HEK293 (cell line): ENCODE results near the gene TBCC.
A peak's percentile ranks its signal among the peaks of the same experiment; 100 is the strongest.

Source experiments
- CTCF ChIA-PET: fragments of 350-600 bp; formaldehyde crosslinking; extraction: SDS; loops from one replicate; lab custom pipeline; 2021; ENCODE audit warnings: antibody characterized with exemption; lab: Yijun Ruan, JAX
- POLR2A ChIA-PET: fragments of 300-600 bp; formaldehyde crosslinking; extraction: SDS; loops from one replicate; lab custom pipeline; 2020; ENCODE audit warnings: antibody characterized with exemption, inconsistent platforms; lab: Yijun Ruan, JAX
- H3K27ac ChIP-seq: fragments of 200-500 bp; sonication (Bioruptor generic); 2 replicates; pipeline ENCODE4 v1.5.1; 2014; ENCODE audit warnings: low read depth, low read length, control low read depth, inconsistent platforms; ENCODE audit errors: extremely low read depth
- H3K36me3 ChIP-seq, 2 experiments: fragments of 200-500 bp in 1 of 2; sonication (Bioruptor generic) in 1 of 2; 1 replicate in 1 of 2; 2 replicates in 1 of 2; pipeline ENCODE4 v1.5.1; 2014 to 2017; ENCODE audit warnings: inconsistent platforms in 2 of 2, low read length in 2 of 2; ENCODE audit not compliant: control insufficient read depth in 2 of 2, insufficient read depth in 1 of 2
- H3K4me1 ChIP-seq: fragments of 200-500 bp; sonication (Bioruptor generic); 2 replicates; pipeline ENCODE4 v1.5.1; 2014; ENCODE audit warnings: mild to moderate bottlenecking, low read length, inconsistent platforms; ENCODE audit not compliant: control insufficient read depth, insufficient read depth
- H3K4me3 ChIP-seq: 2 replicates; pipeline ENCODE4 v1.5.1; 2011; ENCODE audit warnings: low read depth, mild to moderate bottlenecking, control low read depth, low read length, moderate library complexity
- H3K9me3 ChIP-seq: fragments of 200-500 bp; sonication (Bioruptor generic); 2 replicates; pipeline ENCODE4 v1.5.1; 2014; ENCODE audit warnings: low read depth, low read length, inconsistent platforms; ENCODE audit not compliant: control insufficient read depth, insufficient read depth
- BCL11B ChIP-seq: fragments of 450-650 bp; formaldehyde crosslinking; IDR thresholded peaks from 2 replicates; pipeline ENCODE4 v1.5.1; 2016; ENCODE audit warnings: low read depth, missing biosample characterization, missing genetic modification characterization
- KLF9 ChIP-seq: fragments of 450-650 bp; formaldehyde crosslinking; IDR thresholded peaks from 2 replicates; pipeline ENCODE4 v1.5.1; 2016; ENCODE audit warnings: missing biosample characterization, missing genetic modification characterization, low read depth
- ZBTB7A ChIP-seq: fragments of 450-650 bp; formaldehyde crosslinking; IDR thresholded peaks from 2 replicates; pipeline ENCODE4 v1.5.1; 2016; ENCODE audit warnings: low read depth, missing biosample characterization, missing genetic modification characterization
- ZBTB8A ChIP-seq: fragments of 450-650 bp; formaldehyde crosslinking; IDR thresholded peaks from 2 replicates; pipeline ENCODE4 v1.5.1; 2016; ENCODE audit warnings: missing biosample characterization, missing genetic modification characterization
- ZFHX2 ChIP-seq: fragments of 450-650 bp; formaldehyde crosslinking; conservative IDR thresholded peaks from 2 replicates; pipeline ENCODE4 v1.5.1; 2016; ENCODE audit warnings: missing biosample characterization, missing genetic modification characterization
- ZFP37 ChIP-seq: fragments of 450-650 bp; formaldehyde crosslinking; IDR thresholded peaks from 2 replicates; pipeline ENCODE4 v1.5.1; 2016; ENCODE audit warnings: missing biosample characterization, missing genetic modification characterization
- ZFP41 ChIP-seq: fragments of 450-650 bp; formaldehyde crosslinking; IDR thresholded peaks from 2 replicates; pipeline ENCODE4 v1.5.1; 2016; ENCODE audit warnings: missing biosample characterization, missing genetic modification characterization, borderline replicate concordance
- ZFP69B ChIP-seq: fragments of 450-650 bp; formaldehyde crosslinking; IDR thresholded peaks from 2 replicates; pipeline ENCODE4 v1.5.1; 2016; ENCODE audit warnings: missing biosample characterization, missing genetic modification characterization
- ZNF174 ChIP-seq: fragments of 450-650 bp; formaldehyde crosslinking; IDR thresholded peaks from 2 replicates; pipeline ENCODE4 v1.5.0; 2017; ENCODE audit warnings: missing biosample characterization, mild to moderate bottlenecking, missing genetic modification characterization
- ZNF175 ChIP-seq: fragments of 450-650 bp; formaldehyde crosslinking; IDR thresholded peaks from 2 replicates; pipeline ENCODE4 v1.5.1; 2016; ENCODE audit warnings: missing biosample characterization, missing genetic modification characterization
- ZNF266 ChIP-seq: fragments of 450-650 bp; formaldehyde crosslinking; IDR thresholded peaks from 2 replicates; pipeline ENCODE4 v1.5.1; 2016; ENCODE audit warnings: missing biosample characterization, missing genetic modification characterization, low read depth
- ZNF335 ChIP-seq: fragments of 450-650 bp; formaldehyde crosslinking; conservative IDR thresholded peaks from 2 replicates; pipeline ENCODE4 v1.5.1; 2016; ENCODE audit warnings: missing biosample characterization, missing genetic modification characterization
- ZNF530 ChIP-seq: fragments of 450-650 bp; formaldehyde crosslinking; IDR thresholded peaks from 2 replicates; pipeline ENCODE4 v1.5.1; 2016; ENCODE audit warnings: low read depth, missing biosample characterization, missing genetic modification characterization
- ZNF548 ChIP-seq: fragments of 450-650 bp; formaldehyde crosslinking; IDR thresholded peaks from 2 replicates; pipeline ENCODE4 v1.5.1; 2016; ENCODE audit warnings: missing biosample characterization, missing genetic modification characterization
- ZNF596 ChIP-seq: fragments of 450-650 bp; IDR thresholded peaks from 2 replicates; pipeline ENCODE4 v1.5.0; 2018; ENCODE audit warnings: missing biosample characterization, mild to moderate bottlenecking, missing genetic modification characterization, moderate library complexity
- ZNF621 ChIP-seq: fragments of 450-650 bp; formaldehyde crosslinking; IDR thresholded peaks from 2 replicates; pipeline ENCODE4 v1.5.1; 2017; ENCODE audit warnings: missing biosample characterization, missing genetic modification characterization
- ZNF660 ChIP-seq: fragments of 450-650 bp; IDR thresholded peaks from 2 replicates; pipeline ENCODE4 v1.5.1; 2018; ENCODE audit warnings: missing biosample characterization, mild to moderate bottlenecking, missing genetic modification characterization
- ZNF707 ChIP-seq: fragments of 450-650 bp; formaldehyde crosslinking; IDR thresholded peaks from 2 replicates; pipeline ENCODE4 v1.5.1; 2016; ENCODE audit warnings: missing biosample characterization, missing genetic modification characterization
- ZNF76 ChIP-seq: fragments of 450-650 bp; formaldehyde crosslinking; IDR thresholded peaks from 2 replicates; pipeline ENCODE4; 2016; ENCODE audit warnings: low read depth, missing biosample characterization, missing genetic modification characterization, borderline replicate concordance
- ZNF768 ChIP-seq: fragments of 450-650 bp; formaldehyde crosslinking; IDR thresholded peaks from 2 replicates; pipeline ENCODE4 v1.5.1; 2018; ENCODE audit warnings: missing biosample characterization, mild to moderate bottlenecking, missing genetic modification characterization
- TF ChIP-seq, protein P1 (sequence below): fragments of 450-650 bp; formaldehyde crosslinking; IDR thresholded peaks from 2 replicates; pipeline ENCODE4 v1.5.1; 2016; ENCODE audit warnings: missing biosample characterization, missing genetic modification characterization
- TF ChIP-seq, protein P2 (sequence below): fragments of 450-650 bp; formaldehyde crosslinking; IDR thresholded peaks from 2 replicates; pipeline ENCODE4 v1.5.1; 2016; ENCODE audit warnings: missing biosample characterization, missing genetic modification characterization
- TF ChIP-seq, protein P3 (sequence below): sonication (generic); formaldehyde crosslinking; IDR thresholded peaks from 2 replicates; pipeline ENCODE4 v1.8.1; 2022; ENCODE audit warnings: mild to moderate bottlenecking, moderate library complexity, missing genetic modification reagents
- TF ChIP-seq, protein P4 (sequence below): fragments of 450-650 bp; IDR thresholded peaks from 2 replicates; pipeline ENCODE4 v1.5.1; 2018; ENCODE audit warnings: missing biosample characterization, mild to moderate bottlenecking, missing genetic modification characterization
- TF ChIP-seq, protein P5 (sequence below): fragments of 450-650 bp; formaldehyde crosslinking; IDR thresholded peaks from 2 replicates; pipeline ENCODE4 v1.5.1; 2016; ENCODE audit warnings: missing biosample characterization, missing genetic modification characterization
- TF ChIP-seq, protein P6 (sequence below): fragments of 450-650 bp; formaldehyde crosslinking; IDR thresholded peaks from 2 replicates; pipeline ENCODE4 v1.5.0; 2017; ENCODE audit warnings: missing biosample characterization, missing genetic modification characterization, borderline replicate concordance

The TBCC gene

DNA sequence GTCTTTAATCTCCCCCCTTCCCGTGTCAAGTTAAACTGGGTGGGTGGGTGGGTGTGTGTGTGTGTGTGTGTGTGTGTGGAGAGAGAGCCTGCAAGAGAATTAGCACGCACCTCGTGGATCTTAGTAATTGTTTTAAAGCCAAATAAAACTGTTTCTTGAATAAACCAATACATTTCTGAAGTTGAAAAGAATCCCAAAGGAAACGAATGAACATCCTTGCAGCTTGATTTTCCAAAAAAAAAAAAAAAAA is 35.6 kb upstream of the TBCC start:
- Histone ChIP-seq H3K27ac (peak overlapping the region; percentile 100), H3K9me3 (no peaks in the 10 kb centered on the region), H3K4me3 (peak overlapping the region; percentile 98), H3K36me3 (no peaks in the 10 kb centered on the region), H3K4me1 (0 out of 2 replicates have a peak, but pooled peaks cover 2% of the 10 kb centered on the region)
- TF ChIP-seq ZFP37 (tag by site-specific recombination), result no peak
- peak; percentile 46 for TF ChIP-seq ZNF335 (tag by site-specific recombination)
- no peak for TF ChIP-seq ZBTB7A (tag by site-specific recombination)
- TF ChIP-seq, protein P1, sequence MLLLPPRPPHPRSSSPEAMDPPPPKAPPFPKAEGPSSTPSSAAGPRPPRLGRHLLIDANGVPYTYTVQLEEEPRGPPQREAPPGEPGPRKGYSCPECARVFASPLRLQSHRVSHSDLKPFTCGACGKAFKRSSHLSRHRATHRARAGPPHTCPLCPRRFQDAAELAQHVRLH, result no peak
- TF ChIP-seq ZFHX2 (tag by site-specific recombination), result 0 out of 2 replicates have a peak, but pooled peaks have one; percentile 5
- no peak for TF ChIP-seq ZNF768 (tag by site-specific recombination)
- TF ChIP-seq KLF9, result no peak
- no peak for TF ChIP-seq ZNF548
- no peak for TF ChIP-seq ZBTB8A
- TF ChIP-seq, protein P2, sequence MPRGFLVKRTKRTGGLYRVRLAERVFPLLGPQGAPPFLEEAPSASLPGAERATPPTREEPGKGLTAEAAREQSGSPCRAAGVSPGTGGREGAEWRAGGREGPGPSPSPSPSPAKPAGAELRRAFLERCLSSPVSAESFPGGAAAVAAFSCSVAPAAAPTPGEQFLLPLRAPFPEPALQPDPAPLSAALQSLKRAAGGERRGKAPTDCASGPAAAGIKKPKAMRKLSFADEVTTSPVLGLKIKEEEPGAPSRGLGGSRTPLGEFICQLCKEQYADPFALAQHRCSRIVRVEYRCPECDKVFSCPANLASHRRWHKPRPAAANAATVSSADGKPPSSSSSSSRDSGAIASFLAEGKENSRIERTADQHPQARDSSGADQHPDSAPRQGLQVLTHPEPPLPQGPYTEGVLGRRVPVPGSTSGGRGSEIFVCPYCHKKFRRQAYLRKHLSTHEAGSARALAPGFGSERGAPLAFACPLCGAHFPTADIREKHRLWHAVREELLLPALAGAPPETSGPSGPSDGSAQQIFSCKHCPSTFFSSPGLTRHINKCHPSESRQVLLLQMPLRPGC, result no peak
- no peak for TF ChIP-seq BCL11B (tag by site-specific recombination)
- TF ChIP-seq, protein P3, sequence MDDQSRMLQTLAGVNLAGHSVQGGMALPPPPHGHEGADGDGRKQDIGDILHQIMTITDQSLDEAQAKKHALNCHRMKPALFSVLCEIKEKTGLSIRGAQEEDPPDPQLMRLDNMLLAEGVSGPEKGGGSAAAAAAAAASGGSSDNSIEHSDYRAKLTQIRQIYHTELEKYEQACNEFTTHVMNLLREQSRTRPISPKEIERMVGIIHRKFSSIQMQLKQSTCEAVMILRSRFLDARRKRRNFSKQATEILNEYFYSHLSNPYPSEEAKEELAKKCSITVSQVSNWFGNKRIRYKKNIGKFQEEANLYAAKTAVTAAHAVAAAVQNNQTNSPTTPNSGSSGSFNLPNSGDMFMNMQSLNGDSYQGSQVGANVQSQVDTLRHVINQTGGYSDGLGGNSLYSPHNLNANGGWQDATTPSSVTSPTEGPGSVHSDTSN (CRISPR knock-in tag), result no peak
- no peak for TF ChIP-seq ZNF707 (tag by site-specific recombination)
- CTCF ChIA-PET, result interaction anchor here (0.6 to 1.2 kb wide), 4 partner anchors 9 to 368 kb away, joined by 3 to 6 read pairs (median 4); no protein-coding TSS in a partner anchor
- POLR2A ChIA-PET, result interaction anchor here (0.6 to 16.3 kb wide), 10 partner anchors 9 to 1709 kb away, joined by 3 to 316 read pairs (median 4); partner anchors contain the start of genes CNPY3, NFYA, TBCC and UBR2

DNA sequence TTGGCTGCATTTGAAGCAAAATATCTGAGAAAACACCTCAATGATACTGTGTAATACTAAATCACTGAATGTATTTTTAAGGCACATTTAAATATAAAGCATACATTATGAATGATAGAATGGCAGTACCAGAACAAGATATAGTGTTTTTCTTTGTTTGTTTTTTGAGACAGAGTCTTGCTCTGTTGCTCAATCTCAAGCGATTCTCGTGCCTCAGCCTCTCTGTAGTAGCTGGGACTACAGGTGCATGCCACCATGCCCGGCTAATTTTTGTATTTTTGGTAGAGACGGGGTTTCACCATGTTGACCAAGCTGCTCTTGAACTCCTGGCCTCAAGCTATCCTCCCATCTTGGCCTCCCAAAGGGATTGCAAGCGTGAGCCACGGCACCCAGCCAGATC is 33.6 kb upstream of the TBCC start:
- Histone ChIP-seq H3K4me1 (no peaks in the 10 kb centered on the region), H3K27ac (no peak overlapping the region), H3K9me3 (no peaks in the 10 kb centered on the region), H3K4me3 (no peak overlapping the region), H3K36me3 (no peaks in the 10 kb centered on the region)
- ChIA-PET CTCF (interaction anchor here (0.7 kb wide), 1 partner anchor 14 kb away, joined by 4 read pairs; no protein-coding TSS in a partner anchor), POLR2A (interaction anchor here (0.6 to 16.3 kb wide), 4 partner anchors 8 to 34 kb away, joined by 3 to 316 read pairs (median 3); partner anchors contain the start of gene TBCC)
- TF ChIP-seq ZNF266 (tag by site-specific recombination), result no peak
- no peak for TF ChIP-seq ZNF76 (tag by site-specific recombination)
- TF ChIP-seq, protein P4, sequence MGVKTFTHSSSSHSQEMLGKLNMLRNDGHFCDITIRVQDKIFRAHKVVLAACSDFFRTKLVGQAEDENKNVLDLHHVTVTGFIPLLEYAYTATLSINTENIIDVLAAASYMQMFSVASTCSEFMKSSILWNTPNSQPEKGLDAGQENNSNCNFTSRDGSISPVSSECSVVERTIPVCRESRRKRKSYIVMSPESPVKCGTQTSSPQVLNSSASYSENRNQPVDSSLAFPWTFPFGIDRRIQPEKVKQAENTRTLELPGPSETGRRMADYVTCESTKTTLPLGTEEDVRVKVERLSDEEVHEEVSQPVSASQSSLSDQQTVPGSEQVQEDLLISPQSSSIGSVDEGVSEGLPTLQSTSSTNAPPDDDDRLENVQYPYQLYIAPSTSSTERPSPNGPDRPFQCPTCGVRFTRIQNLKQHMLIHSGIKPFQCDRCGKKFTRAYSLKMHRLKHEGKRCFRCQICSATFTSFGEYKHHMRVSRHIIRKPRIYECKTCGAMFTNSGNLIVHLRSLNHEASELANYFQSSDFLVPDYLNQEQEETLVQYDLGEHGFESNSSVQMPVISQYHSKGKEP, result no peak
- TF ChIP-seq ZNF768 (tag by site-specific recombination), result no peak
- TF ChIP-seq ZNF530 (tag by site-specific recombination), result no peak
- no peak for TF ChIP-seq ZNF175 (tag by site-specific recombination)
- TF ChIP-seq ZNF621 (tag by site-specific recombination), result no peak
- no peak for TF ChIP-seq ZFP41
- no peak for TF ChIP-seq ZFP69B (tag by site-specific recombination)
- TF ChIP-seq, protein P5, sequence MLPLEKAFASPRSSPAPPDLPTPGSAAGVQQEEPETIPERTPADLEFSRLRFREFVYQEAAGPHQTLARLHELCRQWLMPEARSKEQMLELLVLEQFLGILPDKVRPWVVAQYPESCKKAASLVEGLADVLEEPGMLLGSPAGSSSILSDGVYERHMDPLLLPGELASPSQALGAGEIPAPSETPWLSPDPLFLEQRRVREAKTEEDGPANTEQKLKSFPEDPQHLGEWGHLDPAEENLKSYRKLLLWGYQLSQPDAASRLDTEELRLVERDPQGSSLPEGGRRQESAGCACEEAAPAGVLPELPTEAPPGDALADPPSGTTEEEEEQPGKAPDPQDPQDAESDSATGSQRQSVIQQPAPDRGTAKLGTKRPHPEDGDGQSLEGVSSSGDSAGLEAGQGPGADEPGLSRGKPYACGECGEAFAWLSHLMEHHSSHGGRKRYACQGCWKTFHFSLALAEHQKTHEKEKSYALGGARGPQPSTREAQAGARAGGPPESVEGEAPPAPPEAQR (tag by site-specific recombination), result no peak
- no peak for TF ChIP-seq ZNF596 (tag by site-specific recombination)
- TF ChIP-seq ZNF174 (tag by site-specific recombination), result no peak
- no peak for TF ChIP-seq ZNF660
- TF ChIP-seq, protein P6, sequence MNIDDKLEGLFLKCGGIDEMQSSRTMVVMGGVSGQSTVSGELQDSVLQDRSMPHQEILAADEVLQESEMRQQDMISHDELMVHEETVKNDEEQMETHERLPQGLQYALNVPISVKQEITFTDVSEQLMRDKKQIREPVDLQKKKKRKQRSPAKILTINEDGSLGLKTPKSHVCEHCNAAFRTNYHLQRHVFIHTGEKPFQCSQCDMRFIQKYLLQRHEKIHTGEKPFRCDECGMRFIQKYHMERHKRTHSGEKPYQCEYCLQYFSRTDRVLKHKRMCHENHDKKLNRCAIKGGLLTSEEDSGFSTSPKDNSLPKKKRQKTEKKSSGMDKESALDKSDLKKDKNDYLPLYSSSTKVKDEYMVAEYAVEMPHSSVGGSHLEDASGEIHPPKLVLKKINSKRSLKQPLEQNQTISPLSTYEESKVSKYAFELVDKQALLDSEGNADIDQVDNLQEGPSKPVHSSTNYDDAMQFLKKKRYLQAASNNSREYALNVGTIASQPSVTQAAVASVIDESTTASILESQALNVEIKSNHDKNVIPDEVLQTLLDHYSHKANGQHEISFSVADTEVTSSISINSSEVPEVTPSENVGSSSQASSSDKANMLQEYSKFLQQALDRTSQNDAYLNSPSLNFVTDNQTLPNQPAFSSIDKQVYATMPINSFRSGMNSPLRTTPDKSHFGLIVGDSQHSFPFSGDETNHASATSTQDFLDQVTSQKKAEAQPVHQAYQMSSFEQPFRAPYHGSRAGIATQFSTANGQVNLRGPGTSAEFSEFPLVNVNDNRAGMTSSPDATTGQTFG (tag by site-specific recombination), result no peak
